ENCODE data around the gene NOS1AP.

DNA sequence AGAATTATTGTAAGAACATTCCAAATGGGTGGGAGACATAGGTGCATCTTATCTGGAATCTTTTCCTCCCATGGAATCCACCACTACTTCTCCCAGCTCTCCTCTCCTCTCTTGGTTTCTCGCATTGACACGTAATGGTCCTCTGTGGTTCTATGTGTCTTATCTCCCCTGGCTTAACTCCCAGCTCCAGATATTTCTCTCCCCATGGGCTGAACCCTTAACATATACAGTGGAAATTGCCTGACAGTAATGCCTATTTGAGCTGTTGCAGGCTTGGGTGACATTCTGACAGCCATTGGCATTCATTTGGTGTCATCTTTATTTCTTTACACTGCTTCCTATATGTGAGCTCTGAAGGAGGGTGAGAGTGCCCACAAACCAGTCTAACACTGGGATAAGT, 188.9 kb downstream of the NOS1AP start:
- TF ChIP-seq CTCF (IDR thresholded peaks at IDR 0.05): no peak
- TF ChIP-seq EP300 (IDR thresholded peaks at IDR 0.05): no peak
- TF ChIP-seq POLR2AphosphoS5 (IDR thresholded peaks at IDR 0.05): no peak

All from esophagus muscularis mucosa (tissue), 4 donors.